Measurements from ENCODE around the gene IL27RA.

IL27RA gene

GRCh38 chr19:14062558-14062855 lies 30.9 kb downstream of the IL27RA start:
- no peak for TF ChIP-seq CTCF (IDR thresholded peaks at IDR 0.05; ENCODE audit: borderline replicate concordance, insufficient read depth, low read depth, low read length)
- H3K4me3 ChIP-seq (ENCODE audit: low read depth, low read length), result no peak overlapping the region

GRCh38 chr19:14063105-14063504 lies 31.5 kb downstream of the IL27RA start:
- no peak for TF ChIP-seq CTCF (IDR thresholded peaks at IDR 0.05; ENCODE audit: borderline replicate concordance, insufficient read depth, low read depth, low read length)
- no peak overlapping the region for H3K4me3 ChIP-seq (ENCODE audit: low read depth, low read length)

- H3K4me3 ChIP-seq (ENCODE audit: low read depth, low read length), result no peak overlapping the region
- no peak for TF ChIP-seq CTCF (IDR thresholded peaks at IDR 0.05; ENCODE audit: borderline replicate concordance, insufficient read depth, low read depth, low read length)
Measured at GRCh38 chr19:14066134-14066533, 34.6 kb downstream of the IL27RA start.

GRCh38 chr19:14070268-14071050 lies 38.9 kb downstream of the IL27RA start:
- H3K4me3 ChIP-seq (ENCODE audit: low read depth, low read length), result no peak overlapping the region
- TF ChIP-seq CTCF (IDR thresholded peaks at IDR 0.05; ENCODE audit: borderline replicate concordance, insufficient read depth, low read depth, low read length), result no peak

- peak within 1 kb of the TSS; percentile 52 for H3K4me3 ChIP-seq (ENCODE audit: low read depth, low read length)
- no peak for TF ChIP-seq CTCF (IDR thresholded peaks at IDR 0.05; ENCODE audit: borderline replicate concordance, insufficient read depth, low read depth, low read length)
Measured at GRCh38 chr19:14072535-14073260, 41.1 kb downstream of the IL27RA start, which contains the start of gene MISP3. Gene MISP3 (plus strand): TSS chr19:14072786. CDS start chr19:14073310, 524 bp downstream.

- peak overlapping the region; percentile 52 for H3K4me3 ChIP-seq (ENCODE audit: low read depth, low read length)
- peak; percentile 83 for TF ChIP-seq CTCF (IDR thresholded peaks at IDR 0.05; ENCODE audit: borderline replicate concordance, insufficient read depth, low read depth, low read length)
Measured at GRCh38 chr19:14073261-14073924, 41.8 kb downstream of the IL27RA start.

Measured in GM12875 (cell line).